ENCODE data around the gene FOSB. TPM values are rescaled to one million over a fixed set of nuclear protein-coding genes. Genes with fewer than 3 reads are reported as not detected.

Gene FOSB
- total RNA-seq, 1 donor from 2014 or later: 20.6 TPM

DNA sequence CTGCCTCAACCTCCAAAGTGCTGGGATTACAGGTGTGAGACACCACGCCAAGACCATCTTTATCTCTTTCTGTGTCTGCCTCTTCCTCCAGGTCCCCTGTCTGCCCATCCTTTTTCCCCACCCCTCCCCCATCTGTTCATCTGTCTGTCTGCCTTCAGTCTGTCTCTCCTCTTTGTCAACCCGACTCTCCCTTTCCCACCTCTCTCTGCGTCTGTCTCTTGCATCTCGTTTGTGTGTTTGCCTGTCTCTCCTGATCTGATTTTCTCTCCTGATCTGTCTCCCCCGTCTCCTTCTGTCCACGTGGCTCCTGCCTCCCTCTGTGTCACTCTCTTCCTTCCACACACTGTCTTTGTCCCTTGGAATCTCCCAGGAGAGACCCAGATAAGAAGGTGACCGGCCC, 49.4 kb downstream of the FOSB start:
- Histone ChIP-seq H3K36me3 (peaks cover 0 to 31% of the 10 kb centered on the region in 2 donors), H3K9me3 (no peaks in the 10 kb centered on the region), H3K27me3 (no peaks in the 10 kb centered on the region), H3K4me1 (peaks cover 42% of the 10 kb centered on the region), H3K27ac (no peak overlapping the region), H3K4me3 (no peak overlapping the region)
- intact Hi-C loops (cut with DNase I): no loop called here
- TF ChIP-seq POLR2AphosphoS5 (IDR thresholded peaks at IDR 0.05; ENCODE audit: insufficient read depth in 1 of 2, low read depth in 1 of 2): no peak
- TF ChIP-seq, protein P1, sequence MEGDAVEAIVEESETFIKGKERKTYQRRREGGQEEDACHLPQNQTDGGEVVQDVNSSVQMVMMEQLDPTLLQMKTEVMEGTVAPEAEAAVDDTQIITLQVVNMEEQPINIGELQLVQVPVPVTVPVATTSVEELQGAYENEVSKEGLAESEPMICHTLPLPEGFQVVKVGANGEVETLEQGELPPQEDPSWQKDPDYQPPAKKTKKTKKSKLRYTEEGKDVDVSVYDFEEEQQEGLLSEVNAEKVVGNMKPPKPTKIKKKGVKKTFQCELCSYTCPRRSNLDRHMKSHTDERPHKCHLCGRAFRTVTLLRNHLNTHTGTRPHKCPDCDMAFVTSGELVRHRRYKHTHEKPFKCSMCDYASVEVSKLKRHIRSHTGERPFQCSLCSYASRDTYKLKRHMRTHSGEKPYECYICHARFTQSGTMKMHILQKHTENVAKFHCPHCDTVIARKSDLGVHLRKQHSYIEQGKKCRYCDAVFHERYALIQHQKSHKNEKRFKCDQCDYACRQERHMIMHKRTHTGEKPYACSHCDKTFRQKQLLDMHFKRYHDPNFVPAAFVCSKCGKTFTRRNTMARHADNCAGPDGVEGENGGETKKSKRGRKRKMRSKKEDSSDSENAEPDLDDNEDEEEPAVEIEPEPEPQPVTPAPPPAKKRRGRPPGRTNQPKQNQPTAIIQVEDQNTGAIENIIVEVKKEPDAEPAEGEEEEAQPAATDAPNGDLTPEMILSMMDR (IDR thresholded peaks at IDR 0.05): no peak
- TF ChIP-seq POLR2A (IDR thresholded peaks at IDR 0.05): no peak
- no peak for DNase-seq (ENCODE audit: extremely low spot score in 2 of 2)

DNA sequence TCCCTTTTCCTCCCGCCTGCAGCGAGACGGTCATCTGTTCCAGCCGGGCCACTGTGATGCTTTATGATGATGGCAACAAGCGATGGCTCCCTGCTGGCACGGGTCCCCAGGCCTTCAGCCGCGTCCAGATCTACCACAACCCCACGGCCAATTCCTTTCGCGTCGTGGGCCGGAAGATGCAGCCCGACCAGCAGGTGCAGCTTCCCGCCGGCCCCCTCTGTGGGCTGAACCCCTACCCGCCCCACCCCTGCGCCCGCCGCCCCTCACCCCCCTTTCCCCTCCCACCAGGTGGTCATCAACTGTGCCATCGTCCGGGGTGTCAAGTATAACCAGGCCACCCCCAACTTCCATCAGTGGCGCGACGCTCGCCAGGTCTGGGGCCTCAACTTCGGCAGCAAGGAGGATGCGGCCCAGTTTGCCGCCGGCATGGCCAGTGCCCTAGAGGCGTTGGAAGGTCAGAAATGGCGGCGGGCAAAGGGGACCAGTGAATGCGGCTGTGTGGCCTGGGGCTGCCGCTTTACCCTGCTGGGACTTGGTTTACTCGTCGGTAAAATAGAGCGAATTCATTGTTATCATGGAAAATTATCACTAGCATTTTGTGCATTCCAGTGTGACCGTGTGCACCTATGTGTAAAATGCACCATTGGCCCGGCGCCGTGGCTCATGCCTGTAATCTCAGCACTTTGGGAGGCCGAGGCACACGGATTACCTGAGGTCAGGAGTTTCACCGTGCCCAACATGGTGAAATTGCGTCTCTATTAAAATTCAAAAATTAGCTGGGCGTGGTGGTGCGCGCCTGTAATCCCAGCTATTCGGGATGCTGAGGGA, 50.1 kb downstream of the FOSB start:
- no peaks in the 10 kb centered on the region for H3K27me3 ChIP-seq
- intact Hi-C loops (cut with DNase I): no loop called here
- TF ChIP-seq POLR2A (IDR thresholded peaks at IDR 0.05) (no peak), POLR2AphosphoS5 (IDR thresholded peaks at IDR 0.05; ENCODE audit: insufficient read depth in 1 of 2, low read depth in 1 of 2) (no peak)
- TF ChIP-seq, protein P1 (IDR thresholded peaks at IDR 0.05): no peak
- H3K4me1 ChIP-seq: peaks cover 36% of the 10 kb centered on the region
- no peaks in the 10 kb centered on the region for H3K9me3 ChIP-seq
- peaks cover 0 to 37% of the 10 kb centered on the region in 2 donors for H3K36me3 ChIP-seq
- H3K27ac ChIP-seq: no peak overlapping the region
- no peak for DNase-seq (ENCODE audit: extremely low spot score in 2 of 2)
- no peak overlapping the region for H3K4me3 ChIP-seq

DNA sequence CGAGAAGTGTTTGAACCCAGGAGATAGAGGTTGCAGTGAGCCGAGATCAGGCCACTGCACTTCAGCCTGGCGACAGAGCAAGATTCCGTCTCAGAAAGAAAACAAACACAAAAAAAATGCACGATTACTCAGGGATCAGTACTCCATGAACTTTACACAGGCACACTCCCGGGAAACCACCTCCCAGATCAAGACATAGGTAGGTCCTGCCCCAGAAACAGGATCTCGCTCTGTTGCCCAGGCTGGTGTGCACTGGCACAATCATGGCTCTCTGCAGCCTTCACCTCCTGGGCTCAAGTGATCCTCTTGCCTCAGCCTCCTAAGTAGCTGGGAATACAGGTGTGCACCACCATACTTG, 50.7 kb downstream of the FOSB start:
- Histone ChIP-seq H3K36me3 (peaks cover 0 to 37% of the 10 kb centered on the region in 2 donors), H3K4me3 (no peak overlapping the region), H3K9me3 (no peaks in the 10 kb centered on the region), H3K27me3 (no peaks in the 10 kb centered on the region), H3K27ac (no peak overlapping the region), H3K4me1 (peaks cover 30% of the 10 kb centered on the region)
- no peak for DNase-seq (ENCODE audit: extremely low spot score in 2 of 2)
- TF ChIP-seq, protein P1 (IDR thresholded peaks at IDR 0.05): no peak
- no peak for TF ChIP-seq POLR2A (IDR thresholded peaks at IDR 0.05)
- intact Hi-C loops (cut with DNase I): no loop called here

DNA sequence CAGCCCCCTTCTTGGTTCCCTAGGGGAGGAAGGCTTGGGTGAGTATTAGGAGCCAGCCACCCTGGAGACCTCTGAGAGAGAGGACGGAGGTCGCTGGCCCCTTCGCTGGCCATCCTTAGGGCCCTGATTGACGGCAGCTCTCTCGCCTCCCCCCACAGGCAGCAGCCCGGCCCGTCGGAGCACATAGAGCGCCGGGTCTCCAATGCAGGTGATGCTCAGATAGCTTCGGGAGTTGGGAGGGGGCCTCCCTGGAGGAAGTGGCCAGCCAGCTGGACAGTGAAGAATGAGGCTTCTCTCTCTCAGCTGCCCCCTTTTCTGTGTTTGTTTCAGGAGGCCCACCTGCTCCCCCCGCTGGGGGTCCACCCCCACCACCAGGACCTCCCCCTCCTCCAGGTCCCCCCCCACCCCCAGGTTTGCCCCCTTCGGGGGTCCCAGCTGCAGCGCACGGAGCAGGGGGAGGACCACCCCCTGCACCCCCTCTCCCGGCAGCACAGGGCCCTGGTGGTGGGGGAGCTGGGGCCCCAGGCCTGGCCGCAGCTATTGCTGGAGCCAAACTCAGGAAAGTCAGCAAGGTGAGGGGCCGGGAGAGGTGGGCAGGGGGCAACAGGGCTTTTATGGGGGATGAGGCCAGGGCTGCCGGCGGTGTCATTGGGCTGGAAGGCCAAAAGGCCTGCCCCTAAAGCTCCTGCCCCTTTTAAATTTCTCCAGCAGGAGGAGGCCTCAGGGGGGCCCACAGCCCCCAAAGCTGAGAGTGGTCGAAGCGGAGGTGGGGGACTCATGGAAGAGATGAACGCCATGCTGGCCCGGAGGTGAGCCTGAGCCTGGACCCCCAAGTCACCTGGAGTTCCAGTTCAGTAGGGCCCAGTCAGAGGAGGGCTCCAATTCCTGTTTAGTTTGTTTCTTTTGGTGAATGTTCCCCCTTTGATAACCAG, 54.5 kb downstream of the FOSB start:
- intact Hi-C loops (cut with DNase I): no loop called here
- TF ChIP-seq POLR2A (IDR thresholded peaks at IDR 0.05) (no peak), POLR2AphosphoS5 (IDR thresholded peaks at IDR 0.05; ENCODE audit: insufficient read depth in 1 of 2, low read depth in 1 of 2) (no peak)
- TF ChIP-seq, protein P1 (IDR thresholded peaks at IDR 0.05): no peak
- H3K4me1 ChIP-seq: peaks cover 6% of the 10 kb centered on the region

More for the DNA sequence above, 54.5 kb downstream of the FOSB start:
- DNase-seq (ENCODE audit: extremely low spot score in 2 of 2): no peak
- Histone ChIP-seq H3K36me3 (peaks cover 0 to 62% of the 10 kb centered on the region in 2 donors), H3K27me3 (no peaks in the 10 kb centered on the region), H3K4me3 (no peak overlapping the region), H3K9me3 (no peaks in the 10 kb centered on the region), H3K27ac (no peak overlapping the region)
